ENCODE results near the gene MAGEA10. TPM values are rescaled to one million over a fixed set of nuclear protein-coding genes. Genes with fewer than 3 reads are reported as not detected.

Gene MAGEA10
- total RNA-seq, 6 experiments from 2014 or later: not detected

DNA sequence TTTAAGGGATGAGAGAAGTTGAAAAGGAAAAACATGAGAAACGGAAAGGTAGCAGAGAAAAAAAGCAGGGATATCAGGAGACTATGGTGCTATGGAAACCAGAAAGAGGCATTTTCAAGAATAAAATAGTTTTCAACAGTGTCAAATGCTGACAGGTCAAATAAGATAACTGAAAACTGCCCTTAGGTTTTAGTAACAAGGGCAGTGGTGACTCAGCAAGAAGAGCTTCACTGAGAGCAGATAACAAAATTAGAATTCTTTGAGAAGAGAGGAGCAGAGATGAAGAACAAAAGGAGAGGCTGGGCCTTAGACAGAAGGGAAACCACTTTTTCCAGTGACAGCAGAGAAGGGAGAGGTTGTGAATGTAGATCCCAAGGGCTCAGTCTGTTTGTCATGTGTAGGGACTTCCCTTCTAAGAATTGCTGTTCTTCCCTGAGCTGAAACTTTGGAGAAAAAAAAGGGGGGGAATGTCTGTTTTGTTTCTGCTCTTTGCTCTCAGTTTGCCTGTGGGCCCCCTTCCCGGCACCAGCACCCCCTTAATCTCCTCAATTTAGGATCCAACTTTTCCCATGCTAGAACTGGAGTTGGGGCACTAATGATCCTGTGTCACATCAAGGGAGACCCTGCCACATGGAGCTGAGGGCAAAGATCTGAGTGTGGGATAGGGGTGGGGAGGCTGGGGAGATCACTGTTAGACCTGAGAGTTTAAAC, 26.8 kb upstream of the MAGEA10 start:
- no peak overlapping the region for H3K27ac Mint-ChIP-seq

DNA sequence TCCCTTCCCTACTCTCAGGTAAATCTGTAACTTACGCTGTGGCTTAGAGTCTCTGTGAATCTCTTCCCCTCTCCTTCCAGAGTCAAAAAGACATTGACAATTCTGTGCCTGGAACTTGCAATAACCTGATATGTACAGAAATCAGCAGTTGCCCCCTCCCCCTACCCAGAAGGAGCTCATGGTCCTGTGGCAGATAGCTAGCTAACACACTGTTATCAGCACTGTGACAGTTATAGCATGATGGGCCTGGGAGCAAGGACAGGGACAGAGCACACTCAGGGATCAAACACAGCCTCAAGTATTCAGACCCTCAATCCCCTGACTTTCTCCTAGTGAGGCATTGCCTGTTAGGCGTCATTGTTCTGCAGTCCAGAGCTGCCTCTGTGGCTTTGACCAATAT, 18.7 kb upstream of the MAGEA10 start:
- Mint-ChIP-seq H3K9me3 (peaks cover 9% of the 10 kb centered on the region; the same call in 1 of the 2 replicates), H3K27me3 (ENCODE audit: insufficient read depth) (no peaks in the 10 kb centered on the region), H3K27ac (no peak overlapping the region), H3K4me3 (no peak overlapping the region), H3K4me1 (ENCODE audit: low read depth) (no peaks in the 10 kb centered on the region), H3K36me3 (ENCODE audit: low read depth) (no peaks in the 10 kb centered on the region)
- DNase-seq: no peak
- no peak for TF ChIP-seq CTCF (IDR thresholded peaks at IDR 0.05)

More for the DNA sequence above, 26.8 kb upstream of the MAGEA10 start:
- H3K9me3 Mint-ChIP-seq: peaks cover 19% of the 10 kb centered on the region
- DNase-seq: no peak
- no peaks in the 10 kb centered on the region for H3K4me1 Mint-ChIP-seq (ENCODE audit: low read depth)
- H3K27me3 Mint-ChIP-seq (ENCODE audit: insufficient read depth): peaks cover 2% of the 10 kb centered on the region; the same call in 1 of the 2 replicates
- no peak for TF ChIP-seq CTCF (IDR thresholded peaks at IDR 0.05)
- no peak overlapping the region for H3K4me3 Mint-ChIP-seq
- no peaks in the 10 kb centered on the region for H3K36me3 Mint-ChIP-seq (ENCODE audit: low read depth)

DNA sequence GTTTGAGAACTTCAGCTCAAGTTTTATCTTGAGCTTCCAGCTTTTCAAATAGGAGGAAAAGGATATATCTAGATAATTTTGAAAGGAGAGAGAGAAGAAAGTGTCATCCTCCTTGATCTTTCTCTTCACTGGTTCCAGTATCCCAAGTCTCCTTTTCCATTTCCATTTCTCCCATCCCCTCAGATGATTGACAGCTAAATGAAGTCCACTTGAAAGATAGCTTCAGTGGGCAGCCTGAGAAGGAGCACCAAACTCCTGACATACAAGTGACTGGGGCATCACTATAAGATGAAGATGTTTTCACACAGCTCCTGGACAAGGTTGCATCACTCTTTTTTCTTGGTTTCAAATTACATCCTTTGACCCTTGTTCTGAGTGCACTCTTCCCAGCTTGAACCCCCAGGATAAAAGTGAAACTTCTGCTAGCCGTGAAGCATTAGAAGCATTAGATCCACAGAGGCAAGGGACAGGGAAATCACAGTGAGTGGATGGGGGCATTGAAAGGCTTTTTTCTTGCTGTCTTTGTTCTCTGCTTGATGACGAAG, 17.5 kb upstream of the MAGEA10 start:
- no peaks in the 10 kb centered on the region for H3K4me1 Mint-ChIP-seq (ENCODE audit: low read depth)
- TF ChIP-seq CTCF (IDR thresholded peaks at IDR 0.05): no peak
- H3K27ac Mint-ChIP-seq: no peak overlapping the region
- H3K36me3 Mint-ChIP-seq (ENCODE audit: low read depth): no peaks in the 10 kb centered on the region
- no peak for DNase-seq
- H3K27me3 Mint-ChIP-seq (ENCODE audit: insufficient read depth): no peaks in the 10 kb centered on the region
- peaks cover 5% of the 10 kb centered on the region; the same call in 1 of the 2 replicates for H3K9me3 Mint-ChIP-seq
- H3K4me3 Mint-ChIP-seq: no peak overlapping the region

DNA sequence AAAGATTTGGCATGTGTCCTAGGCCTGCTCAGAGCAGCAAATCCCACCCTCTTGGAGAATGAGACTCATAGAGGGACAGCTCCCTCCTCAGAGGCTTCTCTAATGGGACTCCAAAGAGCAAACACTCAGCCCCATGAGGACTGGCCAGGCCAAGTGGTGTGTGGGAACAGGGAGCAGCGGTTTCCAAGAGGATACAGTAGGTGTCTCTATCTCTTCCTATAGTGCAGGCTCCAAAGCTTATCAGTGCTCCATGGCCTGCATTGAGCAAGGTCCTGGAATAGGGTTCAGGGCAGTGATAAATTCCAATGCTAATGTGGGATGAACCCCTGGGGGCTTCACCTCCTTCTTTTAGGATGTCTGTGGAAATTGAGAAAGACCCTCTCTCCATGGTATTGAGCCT, 15.7 kb upstream of the MAGEA10 start:
- no peak overlapping the region for H3K27ac Mint-ChIP-seq
- no peak for DNase-seq
- no peak overlapping the region for H3K4me3 Mint-ChIP-seq
- peaks cover 5% of the 10 kb centered on the region; the same call in 1 of the 2 replicates for H3K9me3 Mint-ChIP-seq
- H3K27me3 Mint-ChIP-seq (ENCODE audit: insufficient read depth): no peaks in the 10 kb centered on the region
- H3K4me1 Mint-ChIP-seq (ENCODE audit: low read depth): no peaks in the 10 kb centered on the region
- no peaks in the 10 kb centered on the region for H3K36me3 Mint-ChIP-seq (ENCODE audit: low read depth)
- no peak for TF ChIP-seq CTCF (IDR thresholded peaks at IDR 0.05)

DNA sequence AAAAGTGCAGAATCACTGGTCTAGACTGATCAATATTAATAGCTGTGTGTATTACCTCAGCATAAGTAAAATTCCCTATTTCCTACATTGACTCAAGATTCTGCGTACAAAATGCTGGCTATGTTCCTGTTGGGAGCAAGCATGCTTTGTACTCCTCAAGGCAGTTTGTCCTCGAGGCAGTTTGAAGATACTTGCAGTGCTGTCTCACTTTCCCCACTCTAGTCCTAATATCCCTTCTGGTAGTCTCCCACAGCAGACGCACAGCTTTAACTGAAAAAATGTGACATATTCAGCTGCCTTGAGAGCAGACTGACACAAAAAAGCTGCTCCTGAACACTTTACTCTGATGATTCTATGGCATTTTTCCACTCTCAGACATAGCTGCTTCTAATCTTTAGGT, 12.9 kb upstream of the MAGEA10 start:
- H3K4me3 Mint-ChIP-seq: no peak overlapping the region
- DNase-seq: no peak
- H3K27me3 Mint-ChIP-seq (ENCODE audit: insufficient read depth): no peaks in the 10 kb centered on the region
- H3K36me3 Mint-ChIP-seq (ENCODE audit: low read depth): no peaks in the 10 kb centered on the region
- H3K27ac Mint-ChIP-seq: no peak overlapping the region
- H3K4me1 Mint-ChIP-seq (ENCODE audit: low read depth): no peaks in the 10 kb centered on the region
- TF ChIP-seq CTCF (IDR thresholded peaks at IDR 0.05): no peak
- peaks cover 5% of the 10 kb centered on the region; the same call in 1 of the 2 replicates for H3K9me3 Mint-ChIP-seq

All from HFFc6 (cell line).